H1 (cell line): Measurements from ENCODE around the gene PLEKHA1. TPM values are rescaled to one million over a fixed set of nuclear protein-coding genes. Genes with fewer than 3 reads are reported as not detected.

Source experiments
- BRCA1 ChIP-seq: IDR thresholded peaks from 2 replicates; pipeline ENCODE4 v1.6.1; 2012; ENCODE audit warnings: low read depth, low read length, improper control_type of control experiment
- CHD7 ChIP-seq: fragments of 300-600 bp; sonication (generic); IDR thresholded peaks from 2 replicates; pipeline ENCODE4 v1.7.1; 2012; ENCODE audit warnings: low read length, moderate library complexity, mild to moderate bottlenecking, inconsistent platforms; ENCODE audit not compliant: insufficient replicate concordance
- GABPA ChIP-seq: IDR thresholded peaks from 2 replicates; pipeline ENCODE4 v1.6.1; 2011; ENCODE audit warnings: mild to moderate bottlenecking, low read length, moderate library complexity, borderline replicate concordance; ENCODE audit not compliant: insufficient read depth
- KDM5A ChIP-seq: fragments of 200-600 bp; IDR thresholded peaks from 2 replicates; pipeline ENCODE4 v1.7.1; 2012; ENCODE audit warnings: mild to moderate bottlenecking, low read length, inconsistent platforms, mixed read lengths
- POLR2A ChIP-seq, 2 experiments: IDR thresholded peaks; 1 replicate in 1 of 2; 2 replicates in 1 of 2; pipeline ENCODE4 v1.6.1; 2011; ENCODE audit warnings: low read depth in 2 of 2, low read length in 2 of 2, mild to moderate bottlenecking in 2 of 2; ENCODE audit errors: control extremely low read depth in 1 of 2
- TCF12 ChIP-seq: IDR thresholded peaks from 2 replicates; pipeline ENCODE4 v1.6.1; 2011; ENCODE audit warnings: low read depth, mild to moderate bottlenecking, low read length
- ZNF274 ChIP-seq: IDR thresholded peaks from 2 replicates; pipeline ENCODE4 v1.7.0; 2012; ENCODE audit warnings: low read length, borderline replicate concordance; ENCODE audit errors: extremely low read depth
- polyA plus RNA-seq, 7 experiments: library from polyadenylated mRNA; depleted of rRNA in 3 of 7; stranded (reverse) in 5 of 7; unstranded in 2 of 7; fragments of >200 nt in 5 of 7; fragments of 200-250 nt in 2 of 7; gene quantifications; 1 replicate in 5 of 7; 2 replicates in 1 of 7; 4 replicates in 1 of 7; pipeline versions ENCODE4 v1.2.1 to v1.2.3, GENCODE V29; 2011 to 2013; ENCODE audit warnings: missing spikeins in 2 of 7, mixed read lengths in 2 of 7
- total RNA-seq: library from RNA; stranded (reverse); fragmentation: NEBNext Ultra II Directional; extraction: Animal tissue kit (Norgen Biotek cat#: 25700); gene quantifications from 2 replicates; pipeline ENCODE4 v1.2.1, GENCODE V29; 2021

PLEKHA1 gene
- total and polyA plus RNA-seq, 2 of the 8 experiments (the other 6 are each of a cell fraction or from before 2014, with no cell fraction given), result 15.6 to 39.7 TPM

- TF ChIP-seq CHD7 (no peak), KDM5A (no peak), BRCA1 (no peak), POLR2A (IDR thresholded peaks at IDR 0.05; ENCODE audit: control extremely low read depth in 1 of 2, low read depth in 2 of 2, low read length in 2 of 2) (no peak), ZNF274 (no peak), GABPA (no peak), TCF12 (no peak)
- TF ChIP-seq, all 59 proteins: peak for 0
Measured at GRCh38 chr10:122387572-122387971, 13.1 kb downstream of the PLEKHA1 start (continued).
